RWPE1 (cell line): ENCODE results near the gene JOSD2.

Experiments
- CTCF ChIA-PET: fragments of 350-600 bp; sonication (Branson Sonifier 250); formaldehyde crosslinking; extraction: SDS; loops from one replicate; lab custom pipeline; 2021; lab: Yijun Ruan, JAX
- POLR2A ChIA-PET: fragments of 400-600 bp; formaldehyde crosslinking; extraction: SDS; loops from one replicate; lab custom pipeline; 2020; ENCODE audit warnings: antibody characterized with exemption; ENCODE audit not compliant: low non-redundant PET; lab: Yijun Ruan, JAX
- DNase-seq: peaks from one replicate; pipeline ENCODE4 v3.0.0; 2012; ENCODE audit warnings: low spot score
- H3K27ac ChIP-seq: fragments of 450-650 bp; 2 replicates; pipeline ENCODE4 v1.5.1; 2017
- CTCF ChIP-seq: fragments of 450-650 bp; conservative IDR thresholded peaks from 2 replicates; pipeline ENCODE4 v1.5.1; 2017; ENCODE audit warnings: low read depth, mild to moderate bottlenecking

Gene JOSD2

GRCh38 chr19:50482916-50483315, 28.1 kb downstream of the JOSD2 start:
- DNase-seq: no peak
- ChIA-PET CTCF (no interaction called here), POLR2A (no interaction called here)
- H3K27ac ChIP-seq: no peak overlapping the region
- TF ChIP-seq CTCF: no peak

- H3K27ac ChIP-seq: no peak overlapping the region
- DNase-seq: no peak
- TF ChIP-seq CTCF: no peak
- CTCF ChIA-PET: no interaction called here
- POLR2A ChIA-PET: no interaction called here
Observed at GRCh38 chr19:50482271-50482855, 28.6 kb downstream of the JOSD2 start.

- no peak for DNase-seq
- no peak overlapping the region for H3K27ac ChIP-seq
- ChIA-PET POLR2A (interaction anchor here (0.5 kb wide), 1 partner anchor 1844 kb away, joined by 3 read pairs; no protein-coding TSS in a partner anchor), CTCF (interaction anchor here (0.6 kb wide), 1 partner anchor 226 kb away, joined by 3 read pairs; no protein-coding TSS in a partner anchor)
- TF ChIP-seq CTCF: no peak
Observed at GRCh38 chr19:50481351-50482149, 29.4 kb downstream of the JOSD2 start.

GRCh38 chr19:50480281-50481111, 30.5 kb downstream of the JOSD2 start:
- ChIA-PET CTCF (interaction anchor here (0.6 kb wide), 1 partner anchor 225 kb away, joined by 3 read pairs; no protein-coding TSS in a partner anchor), POLR2A (no interaction called here)
- TF ChIP-seq CTCF: no peak
- DNase-seq: no peak
- no peak overlapping the region for H3K27ac ChIP-seq

- no peak for DNase-seq
- ChIA-PET CTCF (no interaction called here), POLR2A (no interaction called here)
- TF ChIP-seq CTCF: no peak
- no peak overlapping the region for H3K27ac ChIP-seq
Observed at GRCh38 chr19:50479761-50480251, 31.2 kb downstream of the JOSD2 start.
